H1 (cell line): ENCODE measurements around the gene PRPF6. TPM values are rescaled to one million over a fixed set of nuclear protein-coding genes. Genes with fewer than 3 reads are reported as not detected.

Experiments used
- CTCF ChIA-PET: fragments of 300-600 bp; sonication (Branson Sonifier 250); formaldehyde crosslinking; loops from one replicate; lab custom pipeline; 2021; ENCODE audit not compliant: partially characterized antibody; lab: Charles Lee
- POLR2A ChIA-PET: fragments of 300-600 bp; sonication (Branson Sonifier 250); formaldehyde crosslinking; loops from one replicate; lab custom pipeline; 2021; ENCODE audit warnings: inconsistent platforms; ENCODE audit not compliant: partially characterized antibody; lab: Charles Lee
- DNase-seq, 2 experiments: peaks; one replicate each; pipeline versions ENCODE4 v3.0.0 to v3.0.0-alpha.2; 2010 to 2022; ENCODE audit warnings: low spot score in 2 of 2, low read depth in 1 of 2, mixed read lengths in 1 of 2
- FAIRE-seq: peaks from 2 replicates; lab custom pipeline; 2011; peaks lifted over from hg19 to GRCh38; lab: Jason Lieb, UNC
- H2AFZ ChIP-seq: 2 replicates; pipeline ENCODE4 v1.8.1; 2012; ENCODE audit warnings: low read length, inconsistent platforms
- H2AK5ac ChIP-seq: 2 replicates; pipeline ENCODE4 v1.6.1; 2013; ENCODE audit warnings: low read depth, low read length
- H2BK120ac ChIP-seq: replicated peaks from 2 replicates; pipeline ENCODE3; 2013; ENCODE audit warnings: low read depth, low read length, inconsistent platforms
- H2BK12ac ChIP-seq: 2 replicates; pipeline ENCODE4 v1.6.1; 2013; ENCODE audit warnings: low read depth, low read length
- H2BK15ac ChIP-seq: 2 replicates; pipeline ENCODE4 v1.6.1; 2013; ENCODE audit warnings: low read length
- H2BK20ac ChIP-seq: 2 replicates; pipeline ENCODE4 v1.6.1; 2013; ENCODE audit warnings: low read length
- H2BK5ac ChIP-seq: 2 replicates; pipeline ENCODE4 v1.6.1; 2013; ENCODE audit warnings: low read depth, low read length
- H3K14ac ChIP-seq: 2 replicates; pipeline ENCODE4 v1.6.1; 2013; ENCODE audit warnings: inconsistent platforms; ENCODE audit not compliant: insufficient read length
- H3K18ac ChIP-seq: 2 replicates; pipeline ENCODE4 v1.6.1; 2013; ENCODE audit warnings: low read length; ENCODE audit errors: extremely low read depth
- H3K23ac ChIP-seq: 2 replicates; pipeline ENCODE4 v1.6.1; 2013; ENCODE audit warnings: inconsistent platforms; ENCODE audit not compliant: insufficient read length
- H3K23me2 ChIP-seq: 2 replicates; pipeline ENCODE4 v1.6.1; 2013; ENCODE audit warnings: low read depth, low read length
- H3K27ac ChIP-seq: 2 replicates; pipeline ENCODE4 v1.6.1; 2011; ENCODE audit warnings: low read depth, low read length, inconsistent platforms
- H3K27me3 ChIP-seq, 4 experiments: replicated peaks in 1 of 4; 1 replicate in 1 of 4; 2 replicates in 3 of 4; pipeline versions ENCODE4 v1.6.1 to v1.8.1; 2011 to 2013; ENCODE audit warnings: low read length in 3 of 4, mild to moderate bottlenecking in 3 of 4, inconsistent platforms in 2 of 4, mixed read lengths in 2 of 4, moderate library complexity in 1 of 4; ENCODE audit not compliant: control insufficient read depth in 3 of 4, insufficient read depth in 3 of 4; ENCODE audit errors: extremely low read depth in 1 of 4
- H3K36me3 ChIP-seq, 4 experiments: 2 replicates each; pipeline versions ENCODE4 v1.6.1 to v1.8.1; 2011 to 2013; ENCODE audit warnings: mild to moderate bottlenecking in 4 of 4, low read length in 3 of 4, moderate library complexity in 2 of 4, control low read depth in 1 of 4, inconsistent platforms in 1 of 4; ENCODE audit not compliant: insufficient read depth in 4 of 4, control insufficient read depth in 2 of 4
- H3K4ac ChIP-seq: replicated peaks from 2 replicates; pipeline ENCODE3; 2013; ENCODE audit warnings: low read length, low read depth, mixed read lengths, inconsistent platforms; ENCODE audit not compliant: insufficient read length
- H3K4me1 ChIP-seq, 4 experiments: replicated peaks in 1 of 4; 1 replicate in 1 of 4; 2 replicates in 3 of 4; pipeline versions ENCODE4 v1.6.1 to v1.8.1; 2011 to 2013; ENCODE audit warnings: low read length in 3 of 4, inconsistent platforms in 2 of 4, mixed read lengths in 1 of 4; ENCODE audit not compliant: insufficient read depth in 4 of 4, control insufficient read depth in 3 of 4
- H3K4me2 ChIP-seq, 2 experiments: 2 replicates each; pipeline versions ENCODE4 v1.6.1 to v1.8.1; 2011 to 2013; ENCODE audit warnings: low read depth in 2 of 2, low read length in 2 of 2, control low read depth in 1 of 2, inconsistent platforms in 1 of 2, mild to moderate bottlenecking in 1 of 2; ENCODE audit not compliant: insufficient read depth in 1 of 2
- H3K4me3 ChIP-seq, 4 experiments: fragments of 200-600, 300-600 bp in 1 of 4; sonication (generic), shearing (Covaris generic), sonication (Bioruptor Twin) in 1 of 4; 2 replicates each; pipeline versions ENCODE4 v1.5.1 to v1.8.1; 2011 to 2016; ENCODE audit warnings: low read length in 4 of 4, low read depth in 3 of 4, control low read depth in 2 of 4, inconsistent platforms in 2 of 4, mild to moderate bottlenecking in 2 of 4, mixed read lengths in 1 of 4, moderate library complexity in 1 of 4; ENCODE audit not compliant: insufficient read depth in 2 of 4; ENCODE audit errors: extremely low read depth in 1 of 4
- H3K56ac ChIP-seq: replicated peaks from 2 replicates; pipeline ENCODE3; 2013; ENCODE audit warnings: low read depth, mild to moderate bottlenecking, mixed read lengths, low read length, inconsistent platforms; ENCODE audit not compliant: insufficient read length
- H3K79me1 ChIP-seq: 2 replicates; pipeline ENCODE4 v1.6.1; 2013; ENCODE audit warnings: low read depth, low read length, control low read depth
- H3K79me2 ChIP-seq, 2 experiments: 2 replicates each; pipeline versions ENCODE4 v1.6.1 to v1.8.1; 2012 to 2013; ENCODE audit warnings: low read length in 2 of 2, mild to moderate bottlenecking in 2 of 2, inconsistent platforms in 1 of 2; ENCODE audit not compliant: insufficient read depth in 2 of 2, control insufficient read depth in 1 of 2
- H3K9ac ChIP-seq, 4 experiments: replicated peaks in 1 of 4; 1 replicate in 1 of 4; 2 replicates in 3 of 4; pipeline versions ENCODE4 v1.6.1 to v1.8.1; 2011 to 2013; ENCODE audit warnings: low read depth in 3 of 4, low read length in 3 of 4, control low read depth in 2 of 4, mild to moderate bottlenecking in 2 of 4, moderate library complexity in 2 of 4, inconsistent platforms in 1 of 4; ENCODE audit errors: extremely low read depth in 1 of 4
- H3K9me3 ChIP-seq, 2 experiments: 2 replicates each; pipeline versions ENCODE4 v1.6.1 to v1.8.1; 2012 to 2013; ENCODE audit warnings: mild to moderate bottlenecking in 2 of 2, moderate library complexity in 2 of 2, control low read depth in 1 of 2, inconsistent platforms in 1 of 2, low read depth in 1 of 2, low read length in 1 of 2, mixed read lengths in 1 of 2; ENCODE audit not compliant: insufficient read depth in 2 of 2
- H4K20me1 ChIP-seq, 2 experiments: replicated peaks in 1 of 2; 2 replicates each; pipeline versions ENCODE3 to v1.8.1; 2011 to 2013; ENCODE audit warnings: inconsistent platforms in 2 of 2, low read length in 2 of 2, mild to moderate bottlenecking in 1 of 2; ENCODE audit not compliant: insufficient read depth in 2 of 2, control insufficient read depth in 1 of 2
- H4K5ac ChIP-seq: 2 replicates; pipeline ENCODE4 v1.6.1; 2013; ENCODE audit warnings: low read length, low read depth, mixed read lengths, inconsistent platforms; ENCODE audit not compliant: insufficient read length
- H4K8ac ChIP-seq: 2 replicates; pipeline ENCODE4 v1.8.0; 2013; ENCODE audit warnings: mild to moderate bottlenecking, moderate library complexity, low read length, inconsistent platforms; ENCODE audit not compliant: insufficient read depth; ENCODE audit errors: extremely low read depth
- H4K91ac ChIP-seq: replicated peaks from 2 replicates; pipeline ENCODE3; 2013; ENCODE audit warnings: low read length, mixed read lengths, inconsistent platforms; ENCODE audit not compliant: insufficient read length
- BACH1 ChIP-seq: IDR thresholded peaks from 2 replicates; pipeline ENCODE4 v1.6.1; 2012; ENCODE audit warnings: low read length, improper control_type of control experiment
- CEBPB ChIP-seq: IDR thresholded peaks from 2 replicates; pipeline ENCODE4 v1.6.1; 2012; ENCODE audit warnings: low read depth, low read length
- FOSL1 ChIP-seq: IDR thresholded peaks from 2 replicates; pipeline ENCODE4 v1.6.1; 2011; ENCODE audit warnings: mild to moderate bottlenecking, low read depth, low read length, moderate library complexity; ENCODE audit not compliant: insufficient read depth
- POLR2AphosphoS5 ChIP-seq: IDR thresholded peaks from 2 replicates; pipeline ENCODE4 v1.6.1; 2011; ENCODE audit warnings: low read depth, low read length
- SIN3A ChIP-seq, 2 experiments: IDR thresholded peaks in 1 of 2; conservative IDR thresholded peaks in 1 of 2; 2 replicates each; pipeline ENCODE4 v1.6.1; 2011 to 2012; ENCODE audit warnings: low read length in 2 of 2, improper control_type of control experiment in 1 of 2, low read depth in 1 of 2, mild to moderate bottlenecking in 1 of 2
- SIX5 ChIP-seq: IDR thresholded peaks from 2 replicates; pipeline ENCODE4 v1.6.1; 2011; ENCODE audit warnings: mild to moderate bottlenecking, low read depth, low read length
- SRF ChIP-seq: IDR thresholded peaks from 2 replicates; pipeline ENCODE4 v1.6.1; 2011; ENCODE audit warnings: mild to moderate bottlenecking, low read depth, low read length, moderate library complexity
- TCF12 ChIP-seq: IDR thresholded peaks from 2 replicates; pipeline ENCODE4 v1.6.1; 2011; ENCODE audit warnings: low read depth, mild to moderate bottlenecking, low read length
- whole genome bisulfite sequencing, 2 experiments: shearing (Covaris generic) in 1 of 2; methylation state at CpG; one replicate each; pipeline versions ENCODE4 v1.1.6 to v1.1.7; 2013 to 2015; ENCODE audit warnings: low lambda C conversion rate in 2 of 2, mixed read lengths in 2 of 2, inconsistent platforms in 1 of 2, low coverage in 1 of 2, missing lambda C conversion rate in 1 of 2; ENCODE audit not compliant: insufficient replicate concordance in 2 of 2, insufficient coverage in 1 of 2, insufficient read length in 1 of 2; ENCODE audit errors: extremely low coverage in 1 of 2, missing lambda C conversion rate in 1 of 2; 5-methylcytosine and 5-hydroxymethylcytosine counted together
- polyA plus RNA-seq, 7 experiments: library from polyadenylated mRNA; depleted of rRNA in 3 of 7; stranded (reverse) in 5 of 7; unstranded in 2 of 7; fragments of >200 nt in 5 of 7; fragments of 200-250 nt in 2 of 7; gene quantifications; 1 replicate in 5 of 7; 2 replicates in 1 of 7; 4 replicates in 1 of 7; pipeline versions ENCODE4 v1.2.1 to v1.2.3, GENCODE V29; 2011 to 2013; ENCODE audit warnings: missing spikeins in 2 of 7, mixed read lengths in 2 of 7
- total RNA-seq: library from RNA; stranded (reverse); fragmentation: NEBNext Ultra II Directional; extraction: Animal tissue kit (Norgen Biotek cat#: 25700); gene quantifications from 2 replicates; pipeline ENCODE4 v1.2.1, GENCODE V29; 2021
- TF ChIP-seq, protein P1 (sequence below): IDR thresholded peaks from 2 replicates; pipeline ENCODE4 v1.6.1; 2012; ENCODE audit warnings: inconsistent platforms
- TF ChIP-seq, protein P2 (sequence below), 3 experiments: IDR thresholded peaks; 1 replicate in 2 of 3; 2 replicates in 1 of 3; pipeline versions ENCODE4 v1.5.1 to v1.6.1; 2011; ENCODE audit warnings: low read length in 3 of 3, mild to moderate bottlenecking in 3 of 3, inconsistent platforms in 2 of 3, low read depth in 1 of 3, moderate library complexity in 1 of 3; ENCODE audit not compliant: insufficient read depth in 1 of 3; ENCODE audit errors: control extremely low read depth in 1 of 3

PRPF6 gene
- total and polyA plus RNA-seq, 2 of the 8 experiments (the other 6 are each of a cell fraction or from before 2014, with no cell fraction given), result 27.9 to 76.9 TPM

DNA sequence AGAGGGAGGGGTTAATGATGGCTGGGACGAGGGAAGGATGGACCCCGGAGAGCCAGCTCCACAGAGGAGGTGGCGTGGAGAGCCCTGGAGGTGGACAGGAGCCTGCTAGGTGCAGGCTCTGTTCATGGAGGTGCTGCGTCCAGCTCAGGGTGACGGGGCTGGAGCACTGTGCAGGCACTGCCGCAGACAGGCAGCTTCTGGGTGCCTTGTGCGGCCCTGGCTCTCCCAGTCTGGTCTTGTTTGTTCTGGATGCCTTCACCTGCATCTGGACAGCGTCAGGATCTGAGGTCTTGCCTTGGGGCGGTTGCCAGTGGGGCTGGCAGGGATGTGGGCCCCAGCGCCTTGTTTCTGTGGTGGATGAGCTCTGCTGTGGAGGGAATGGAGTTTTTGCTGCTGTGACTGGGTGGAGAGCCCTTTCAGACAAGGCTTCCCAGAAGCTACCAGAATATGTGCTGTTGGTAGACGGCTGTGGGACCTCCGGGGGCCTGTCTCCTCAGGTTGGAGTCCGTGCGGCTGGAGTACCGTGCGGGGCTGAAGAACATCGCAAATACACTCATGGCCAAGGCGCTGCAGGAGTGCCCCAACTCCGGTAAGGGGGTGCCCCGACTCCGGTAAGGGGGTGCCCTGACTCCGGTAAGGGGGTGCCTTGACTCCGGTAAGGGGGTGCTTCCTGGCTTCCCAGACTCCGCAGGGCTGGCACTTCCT lies 47.2 kb downstream of the PRPF6 start:
- ChIA-PET CTCF (interaction anchor here (1.1 to 2.1 kb wide), 2 partner anchors 13 to 92 kb away, joined by 3 to 5 read pairs; no protein-coding TSS in a partner anchor), POLR2A (interaction anchor here (0.9 to 1.1 kb wide), 3 partner anchors 8 to 145 kb away, joined by 3 to 4 read pairs (median 3); partner anchors contain the start of gene C20orf204)
- H3K23me2 ChIP-seq, result no peaks in the 10 kb centered on the region
- H3K79me1 ChIP-seq, result peaks cover 2% of the 10 kb centered on the region; the same call in 1 of the 2 replicates
- FAIRE-seq (no peak), DNase-seq (no peak)
- no peak overlapping the region for H3K23ac ChIP-seq
- H2AFZ ChIP-seq, result no peak overlapping the region
- 92% methylated on average over 22 of the region's 24 CpGs; no CpG with 5 or more reads in 1 of the 2 experiments for WGBS, 2 experiments
- peaks cover 26 to 62% (median 50%) of the 10 kb centered on the region in 4 experiments for H3K36me3 ChIP-seq
- no peak overlapping the region for H4K5ac ChIP-seq
- H3K14ac ChIP-seq, result no peak overlapping the region
- H3K9me3 ChIP-seq, result no peaks in the 10 kb centered on the region
- H2AK5ac ChIP-seq, result no peak overlapping the region
- H4K20me1 ChIP-seq, result peaks cover 0 to 8% of the 10 kb centered on the region in 2 experiments
- no peak overlapping the region for H3K56ac ChIP-seq
- H2BK120ac ChIP-seq, result no peak overlapping the region
- H2BK12ac ChIP-seq, result no peak overlapping the region
- H2BK20ac ChIP-seq, result no peak overlapping the region
- no peak overlapping the region for H3K4ac ChIP-seq
- no peak overlapping the region for H3K27ac ChIP-seq
- no peaks in the 10 kb centered on the region for H3K4me1 ChIP-seq
- no peak overlapping the region for H3K4me2 ChIP-seq
- H3K4me3 ChIP-seq, result no peak overlapping the region
- H3K9ac ChIP-seq, result no peak overlapping the region
- no peak overlapping the region for H4K8ac ChIP-seq
- H2BK15ac ChIP-seq, result no peak overlapping the region
- H3K18ac ChIP-seq, result no peak overlapping the region
- no peaks in the 10 kb centered on the region for H3K79me2 ChIP-seq
- no peak overlapping the region for H2BK5ac ChIP-seq
- no peak overlapping the region for H4K91ac ChIP-seq
- no peaks in the 10 kb centered on the region for H3K27me3 ChIP-seq
- TF ChIP-seq FOSL1, result no peak
- TF ChIP-seq SIN3A (conservative IDR thresholded peaks at IDR 0.05 in 1 of 2, IDR thresholded peaks at IDR 0.05 in 1 of 2; ENCODE audit: low read depth in 1 of 2, low read length in 2 of 2), result no peak
- TF ChIP-seq POLR2AphosphoS5, result no peak
- TF ChIP-seq, protein P1, sequence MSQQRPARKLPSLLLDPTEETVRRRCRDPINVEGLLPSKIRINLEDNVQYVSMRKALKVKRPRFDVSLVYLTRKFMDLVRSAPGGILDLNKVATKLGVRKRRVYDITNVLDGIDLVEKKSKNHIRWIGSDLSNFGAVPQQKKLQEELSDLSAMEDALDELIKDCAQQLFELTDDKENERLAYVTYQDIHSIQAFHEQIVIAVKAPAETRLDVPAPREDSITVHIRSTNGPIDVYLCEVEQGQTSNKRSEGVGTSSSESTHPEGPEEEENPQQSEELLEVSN, result no peak
- TF ChIP-seq, protein P2, sequence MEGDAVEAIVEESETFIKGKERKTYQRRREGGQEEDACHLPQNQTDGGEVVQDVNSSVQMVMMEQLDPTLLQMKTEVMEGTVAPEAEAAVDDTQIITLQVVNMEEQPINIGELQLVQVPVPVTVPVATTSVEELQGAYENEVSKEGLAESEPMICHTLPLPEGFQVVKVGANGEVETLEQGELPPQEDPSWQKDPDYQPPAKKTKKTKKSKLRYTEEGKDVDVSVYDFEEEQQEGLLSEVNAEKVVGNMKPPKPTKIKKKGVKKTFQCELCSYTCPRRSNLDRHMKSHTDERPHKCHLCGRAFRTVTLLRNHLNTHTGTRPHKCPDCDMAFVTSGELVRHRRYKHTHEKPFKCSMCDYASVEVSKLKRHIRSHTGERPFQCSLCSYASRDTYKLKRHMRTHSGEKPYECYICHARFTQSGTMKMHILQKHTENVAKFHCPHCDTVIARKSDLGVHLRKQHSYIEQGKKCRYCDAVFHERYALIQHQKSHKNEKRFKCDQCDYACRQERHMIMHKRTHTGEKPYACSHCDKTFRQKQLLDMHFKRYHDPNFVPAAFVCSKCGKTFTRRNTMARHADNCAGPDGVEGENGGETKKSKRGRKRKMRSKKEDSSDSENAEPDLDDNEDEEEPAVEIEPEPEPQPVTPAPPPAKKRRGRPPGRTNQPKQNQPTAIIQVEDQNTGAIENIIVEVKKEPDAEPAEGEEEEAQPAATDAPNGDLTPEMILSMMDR (IDR thresholded peaks at IDR 0.05; ENCODE audit: control extremely low read depth in 1 of 3, insufficient read depth in 1 of 3, low read depth in 1 of 3, low read length in 3 of 3), result no peak
- no peak for TF ChIP-seq BACH1
- TF ChIP-seq CEBPB, result no peak
- TF ChIP-seq TCF12, result no peak
- no peak for TF ChIP-seq SRF
- no peak for TF ChIP-seq SIX5
